Effector memory CD4-positive, alpha-beta T cell (primary cell): Measurements from ENCODE around the gene NACC2.

Experiments used
- DNase-seq, 3 donors: peaks; one replicate each; pipeline ENCODE4 v3.0.0-alpha.2; 2020
- H3K27ac ChIP-seq: 2 replicates; pipeline ENCODE4 v1.7.0; 2013; ENCODE audit warnings: mild to moderate bottlenecking, low read length, moderate library complexity; ENCODE audit not compliant: insufficient read depth, poor library complexity, severe bottlenecking
- H3K27me3 ChIP-seq: replicated peaks from 2 replicates; pipeline ENCODE4 v1.7.0; 2013; ENCODE audit warnings: mild to moderate bottlenecking, low read length; ENCODE audit not compliant: insufficient read depth, control insufficient read depth, poor library complexity, severe bottlenecking
- H3K36me3 ChIP-seq: 2 replicates; pipeline ENCODE4 v1.7.0; 2013; ENCODE audit warnings: mild to moderate bottlenecking, low read length, moderate library complexity; ENCODE audit not compliant: control insufficient read depth, insufficient read depth
- H3K4me1 ChIP-seq: 2 replicates; pipeline ENCODE4 v1.7.0; 2013; ENCODE audit warnings: low read length, mild to moderate bottlenecking; ENCODE audit not compliant: control insufficient read depth, insufficient read depth, poor library complexity, severe bottlenecking
- H3K4me3 ChIP-seq: 2 replicates; pipeline ENCODE4 v1.7.0; 2013; ENCODE audit warnings: low read length, low read depth, mild to moderate bottlenecking; ENCODE audit not compliant: insufficient read depth, poor library complexity, severe bottlenecking
- H3K9me3 ChIP-seq: 2 replicates; pipeline ENCODE4 v1.7.0; 2013; ENCODE audit warnings: mild to moderate bottlenecking, low read length, moderate library complexity; ENCODE audit not compliant: control insufficient read depth

NACC2 gene

GRCh38 chr9:136080716-136081112 is 14.4 kb downstream of the NACC2 start:
- Histone ChIP-seq H3K27ac (no peak overlapping the region), H3K36me3 (no peaks in the 10 kb centered on the region), H3K4me3 (no peak overlapping the region), H3K27me3 (no peaks in the 10 kb centered on the region), H3K4me1 (peaks cover 2% of the 10 kb centered on the region), H3K9me3 (no peaks in the 10 kb centered on the region)
- DNase-seq: no peak

- DNase-seq: no peak
- Histone ChIP-seq H3K4me1 (no peaks in the 10 kb centered on the region), H3K36me3 (no peaks in the 10 kb centered on the region), H3K27ac (no peak overlapping the region), H3K9me3 (no peaks in the 10 kb centered on the region), H3K4me3 (no peak overlapping the region), H3K27me3 (no peaks in the 10 kb centered on the region)
Observed at GRCh38 chr9:136079916-136080246, 15.2 kb downstream of the NACC2 start.

- Histone ChIP-seq H3K4me1 (no peaks in the 10 kb centered on the region), H3K9me3 (no peaks in the 10 kb centered on the region), H3K4me3 (no peak overlapping the region), H3K27me3 (no peaks in the 10 kb centered on the region), H3K27ac (no peak overlapping the region), H3K36me3 (no peaks in the 10 kb centered on the region)
- no peak for DNase-seq
Observed at GRCh38 chr9:136079211-136079915, 15.7 kb downstream of the NACC2 start.

GRCh38 chr9:136078498-136079011 is 16.5 kb downstream of the NACC2 start:
- no peaks in the 10 kb centered on the region for H3K9me3 ChIP-seq
- no peaks in the 10 kb centered on the region for H3K36me3 ChIP-seq
- DNase-seq: no peak
- H3K4me3 ChIP-seq: no peak overlapping the region
- no peaks in the 10 kb centered on the region for H3K4me1 ChIP-seq
- H3K27ac ChIP-seq: no peak overlapping the region
- no peaks in the 10 kb centered on the region for H3K27me3 ChIP-seq

GRCh38 chr9:136078024-136078423 is 17.1 kb downstream of the NACC2 start:
- Histone ChIP-seq H3K36me3 (no peaks in the 10 kb centered on the region), H3K27ac (no peak overlapping the region), H3K9me3 (no peaks in the 10 kb centered on the region), H3K4me3 (no peak overlapping the region), H3K27me3 (no peaks in the 10 kb centered on the region), H3K4me1 (no peaks in the 10 kb centered on the region)
- DNase-seq: no peak

GRCh38 chr9:136077491-136077890 is 17.6 kb downstream of the NACC2 start:
- H3K4me3 ChIP-seq: no peak overlapping the region
- no peaks in the 10 kb centered on the region for H3K9me3 ChIP-seq
- no peaks in the 10 kb centered on the region for H3K4me1 ChIP-seq
- H3K27me3 ChIP-seq: no peaks in the 10 kb centered on the region
- H3K36me3 ChIP-seq: no peaks in the 10 kb centered on the region
- DNase-seq: no peak
- H3K27ac ChIP-seq: no peak overlapping the region

GRCh38 chr9:136075881-136076678 is 19.0 kb downstream of the NACC2 start:
- Histone ChIP-seq H3K27me3 (no peaks in the 10 kb centered on the region), H3K4me1 (no peaks in the 10 kb centered on the region), H3K27ac (no peak overlapping the region), H3K4me3 (no peak overlapping the region), H3K9me3 (no peaks in the 10 kb centered on the region), H3K36me3 (no peaks in the 10 kb centered on the region)
- no peak for DNase-seq

- Histone ChIP-seq H3K27me3 (no peaks in the 10 kb centered on the region), H3K4me3 (no peak overlapping the region), H3K9me3 (no peaks in the 10 kb centered on the region), H3K4me1 (no peaks in the 10 kb centered on the region), H3K36me3 (no peaks in the 10 kb centered on the region), H3K27ac (no peak overlapping the region)
- DNase-seq: no peak
Observed at GRCh38 chr9:136075134-136075841, 19.8 kb downstream of the NACC2 start.

- Histone ChIP-seq H3K9me3 (no peaks in the 10 kb centered on the region), H3K27ac (no peak overlapping the region), H3K4me1 (no peaks in the 10 kb centered on the region), H3K4me3 (no peak overlapping the region), H3K36me3 (no peaks in the 10 kb centered on the region), H3K27me3 (no peaks in the 10 kb centered on the region)
- DNase-seq: no peak
Observed at GRCh38 chr9:136074706-136075105, 20.4 kb downstream of the NACC2 start.
